GM12878 (cell line): Measurements from ENCODE around the gene RILPL2.

ENCODE experiments used
- ETV6 ChIP-seq, 2 experiments: fragments of 450-650 bp in 1 of 2; IDR thresholded peaks in 1 of 2; conservative IDR thresholded peaks in 1 of 2; 2 replicates each; pipeline ENCODE4 v1.6.1; 2014; ENCODE audit warnings: antibody characterized with exemption in 1 of 2, borderline replicate concordance in 1 of 2, low read depth in 1 of 2, mild to moderate bottlenecking in 1 of 2, moderate library complexity in 1 of 2
- HDAC6 ChIP-seq: fragments of 200-600 bp; sonication (generic); IDR thresholded peaks from one replicate; pipeline ENCODE4 v1.8.0; 2017; ENCODE audit warnings: antibody characterized with exemption; ENCODE audit not compliant: unreplicated experiment
- MXI1 ChIP-seq: fragments of 150-350 bp; IDR thresholded peaks from 2 replicates; pipeline ENCODE4 v1.6.1; 2011; ENCODE audit warnings: low read depth, mild to moderate bottlenecking, inconsistent platforms, low read length, improper control_type of control experiment
- NBN ChIP-seq: fragments of 450-650 bp; IDR thresholded peaks from 2 replicates; pipeline ENCODE4 v1.6.1; 2016
- SIN3A ChIP-seq: IDR thresholded peaks from 2 replicates; pipeline ENCODE4 v1.6.1; 2012; ENCODE audit warnings: low read depth, low read length, improper control_type of control experiment
- SP1 ChIP-seq: IDR thresholded peaks from one replicate; pipeline ENCODE4 v1.6.1; 2011; ENCODE audit warnings: low read depth, low read length
- TF ChIP-seq, protein P1 (sequence below): IDR thresholded peaks from 2 replicates; pipeline ENCODE4 v1.6.1; 2012; ENCODE audit warnings: low read depth, low read length, improper control_type of control experiment
- TF ChIP-seq, protein P2 (sequence below), 3 experiments: IDR thresholded peaks in 2 of 3; conservative IDR thresholded peaks in 1 of 3; 2 replicates each; pipeline ENCODE4 v1.5.1; 2011; ENCODE audit warnings: low read depth in 3 of 3, low read length in 3 of 3, mild to moderate bottlenecking in 3 of 3, control low read depth in 2 of 3, moderate library complexity in 2 of 3, inconsistent platforms in 1 of 3, mixed read lengths in 1 of 3; ENCODE audit not compliant: control insufficient read depth in 2 of 3, insufficient read depth in 1 of 3; ENCODE audit errors: extremely low read depth in 1 of 3

DNA sequence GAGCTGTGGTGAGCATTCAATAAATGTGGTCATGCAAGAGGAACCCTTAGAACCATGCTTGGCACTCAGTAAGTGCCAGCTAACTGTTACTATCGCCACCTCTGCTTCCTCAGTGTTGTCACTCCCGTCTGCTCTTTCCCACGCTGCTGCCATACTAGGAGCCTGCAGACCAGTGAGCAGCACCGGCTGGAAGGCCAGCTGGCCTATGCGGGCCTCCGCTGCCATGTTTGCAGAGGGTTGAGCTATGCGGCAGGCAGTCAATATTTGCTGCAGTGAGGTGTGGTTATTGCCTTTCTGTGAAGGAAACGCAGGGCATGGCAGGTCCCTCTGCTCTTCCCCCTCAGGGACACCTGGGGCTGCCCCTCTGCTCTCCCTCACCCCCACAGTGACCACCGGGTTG is 39.5 kb downstream of the RILPL2 start:
- TF ChIP-seq SIN3A: no peak
- no peak for TF ChIP-seq SP1
- TF ChIP-seq, protein P1, sequence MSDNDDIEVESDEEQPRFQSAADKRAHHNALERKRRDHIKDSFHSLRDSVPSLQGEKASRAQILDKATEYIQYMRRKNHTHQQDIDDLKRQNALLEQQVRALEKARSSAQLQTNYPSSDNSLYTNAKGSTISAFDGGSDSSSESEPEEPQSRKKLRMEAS: no peak
- TF ChIP-seq MXI1: no peak
- no peak for TF ChIP-seq HDAC6
- no peak for TF ChIP-seq NBN
- TF ChIP-seq, protein P2, sequence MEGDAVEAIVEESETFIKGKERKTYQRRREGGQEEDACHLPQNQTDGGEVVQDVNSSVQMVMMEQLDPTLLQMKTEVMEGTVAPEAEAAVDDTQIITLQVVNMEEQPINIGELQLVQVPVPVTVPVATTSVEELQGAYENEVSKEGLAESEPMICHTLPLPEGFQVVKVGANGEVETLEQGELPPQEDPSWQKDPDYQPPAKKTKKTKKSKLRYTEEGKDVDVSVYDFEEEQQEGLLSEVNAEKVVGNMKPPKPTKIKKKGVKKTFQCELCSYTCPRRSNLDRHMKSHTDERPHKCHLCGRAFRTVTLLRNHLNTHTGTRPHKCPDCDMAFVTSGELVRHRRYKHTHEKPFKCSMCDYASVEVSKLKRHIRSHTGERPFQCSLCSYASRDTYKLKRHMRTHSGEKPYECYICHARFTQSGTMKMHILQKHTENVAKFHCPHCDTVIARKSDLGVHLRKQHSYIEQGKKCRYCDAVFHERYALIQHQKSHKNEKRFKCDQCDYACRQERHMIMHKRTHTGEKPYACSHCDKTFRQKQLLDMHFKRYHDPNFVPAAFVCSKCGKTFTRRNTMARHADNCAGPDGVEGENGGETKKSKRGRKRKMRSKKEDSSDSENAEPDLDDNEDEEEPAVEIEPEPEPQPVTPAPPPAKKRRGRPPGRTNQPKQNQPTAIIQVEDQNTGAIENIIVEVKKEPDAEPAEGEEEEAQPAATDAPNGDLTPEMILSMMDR (IDR thresholded peaks at IDR 0.05 in 2 of 3, conservative IDR thresholded peaks at IDR 0.05 in 1 of 3; ENCODE audit: control insufficient read depth in 2 of 3, extremely low read depth in 1 of 3, insufficient read depth in 1 of 3, low read depth in 3 of 3, low read length in 3 of 3): no peak
- no peak for TF ChIP-seq ETV6 (conservative IDR thresholded peaks at IDR 0.05 in 1 of 2, IDR thresholded peaks at IDR 0.05 in 1 of 2; ENCODE audit: borderline replicate concordance in 1 of 2, low read depth in 1 of 2)
